Activated CD4-positive, alpha-beta memory T cell treated with anti-CD3 and anti-CD28 coated beads, Interleukin-2, amount 10 ng/mL, durations not matched to agents 7 days and 5 days (primary cell): ENCODE data around the gene PIAS1. TPM values are rescaled to one million over a fixed set of nuclear protein-coding genes. Genes with fewer than 3 reads are reported as not detected.

ENCODE experiments used
- CTCF ChIA-PET: fragments of 350-600 bp; sonication (Branson Sonifier 250); formaldehyde crosslinking; loops from one replicate; lab custom pipeline; 2021; ENCODE audit warnings: antibody characterized with exemption, inconsistent platforms; lab: Charles Lee
- POLR2A ChIA-PET: fragments of 350-600 bp; sonication (Branson Sonifier 250); formaldehyde crosslinking; loops from one replicate; lab custom pipeline; 2021; ENCODE audit warnings: antibody characterized with exemption; lab: Charles Lee
- DNase-seq: peaks from one replicate; pipeline ENCODE4 v3.0.0-alpha.2; 2020
- H3K27ac Mint-ChIP-seq: one replicate; pipeline ENCODE4 v1.8.0; 2021; ENCODE audit warnings: mild to moderate bottlenecking, mixed read lengths
- H3K27me3 Mint-ChIP-seq: one replicate; pipeline ENCODE4 v1.8.0; 2021; ENCODE audit warnings: mixed read lengths
- H3K36me3 Mint-ChIP-seq: one replicate; pipeline ENCODE4 v1.8.0; 2021; ENCODE audit warnings: low read depth, mixed read lengths
- H3K4me1 Mint-ChIP-seq: one replicate; pipeline ENCODE4 v1.8.0; 2021; ENCODE audit warnings: mixed read lengths
- H3K4me3 Mint-ChIP-seq: one replicate; pipeline ENCODE4 v1.8.0; 2021; ENCODE audit warnings: mild to moderate bottlenecking, mixed read lengths
- H3K9me3 Mint-ChIP-seq: one replicate; pipeline ENCODE4 v1.8.0; 2021; ENCODE audit warnings: mixed read lengths
- total RNA-seq, 2 experiments: library from RNA; stranded (reverse); gene quantifications; one replicate each; pipeline ENCODE4 v1.2.3, GENCODE V29; 2021

PIAS1 gene
- total RNA-seq, 2 experiments from 2014 or later: 39.1 to 43.4 TPM

GRCh38 chr15:68083463-68083862, 29.3 kb downstream of the PIAS1 start:
- Mint-ChIP-seq H3K4me3 (no peak overlapping the region), H3K27me3 (no peaks in the 10 kb centered on the region), H3K4me1 (peaks cover 2% of the 10 kb centered on the region), H3K36me3 (peaks cover 8% of the 10 kb centered on the region), H3K9me3 (no peaks in the 10 kb centered on the region), H3K27ac (no peak overlapping the region)
- DNase-seq: no peak
- ChIA-PET POLR2A (interaction anchor here (2.5 kb wide), 1 partner anchor 29 kb away, joined by 10 read pairs; the partner anchor contains the start of gene PIAS1), CTCF (no interaction called here)

- Mint-ChIP-seq H3K4me1 (peaks cover 2% of the 10 kb centered on the region), H3K9me3 (no peaks in the 10 kb centered on the region), H3K36me3 (peaks cover 13% of the 10 kb centered on the region), H3K27me3 (no peaks in the 10 kb centered on the region), H3K4me3 (no peak overlapping the region), H3K27ac (no peak overlapping the region)
- ChIA-PET POLR2A (interaction anchor here (2.5 kb wide), 1 partner anchor 30 kb away, joined by 10 read pairs; the partner anchor contains the start of gene PIAS1), CTCF (interaction anchor here (1.3 kb wide), 1 partner anchor 168 kb away, joined by 3 read pairs; no protein-coding TSS in a partner anchor)
- no peak for DNase-seq
Observed at GRCh38 chr15:68085052-68085451, 30.9 kb downstream of the PIAS1 start.

- DNase-seq: no peak
- H3K4me3 Mint-ChIP-seq: no peak overlapping the region
- H3K27me3 Mint-ChIP-seq: no peaks in the 10 kb centered on the region
- peaks cover 50% of the 10 kb centered on the region for H3K36me3 Mint-ChIP-seq
- no peak overlapping the region for H3K27ac Mint-ChIP-seq
- CTCF ChIA-PET: no interaction called here
- H3K9me3 Mint-ChIP-seq: peaks cover 9% of the 10 kb centered on the region
- POLR2A ChIA-PET: no interaction called here
- no peaks in the 10 kb centered on the region for H3K4me1 Mint-ChIP-seq
Observed at GRCh38 chr15:68091743-68092142, 37.6 kb downstream of the PIAS1 start.

- Mint-ChIP-seq H3K27ac (no peak overlapping the region), H3K9me3 (peaks cover 16% of the 10 kb centered on the region), H3K4me1 (peaks cover 16% of the 10 kb centered on the region), H3K27me3 (no peaks in the 10 kb centered on the region), H3K4me3 (no peak overlapping the region), H3K36me3 (peaks cover 68% of the 10 kb centered on the region)
- CTCF ChIA-PET: no interaction called here
- no peak for DNase-seq
- POLR2A ChIA-PET: interaction anchor here (1.2 kb wide), 1 partner anchor 41 kb away, joined by 3 read pairs; no protein-coding TSS in a partner anchor
Observed at GRCh38 chr15:68096099-68096498, 42.0 kb downstream of the PIAS1 start.

GRCh38 chr15:68097029-68097428, 42.9 kb downstream of the PIAS1 start:
- Mint-ChIP-seq H3K9me3 (peaks cover 16% of the 10 kb centered on the region), H3K4me1 (peaks cover 23% of the 10 kb centered on the region), H3K27me3 (no peaks in the 10 kb centered on the region), H3K36me3 (peaks cover 74% of the 10 kb centered on the region), H3K4me3 (no peak overlapping the region), H3K27ac (no peak overlapping the region)
- no peak for DNase-seq
- POLR2A ChIA-PET: no interaction called here
- CTCF ChIA-PET: no interaction called here

- Mint-ChIP-seq H3K27ac (no peak overlapping the region), H3K4me3 (no peak overlapping the region), H3K4me1 (peaks cover 25% of the 10 kb centered on the region), H3K36me3 (peaks cover 74% of the 10 kb centered on the region), H3K27me3 (no peaks in the 10 kb centered on the region), H3K9me3 (peaks cover 18% of the 10 kb centered on the region)
- POLR2A ChIA-PET: no interaction called here
- no peak for DNase-seq
- CTCF ChIA-PET: no interaction called here
Observed at GRCh38 chr15:68098465-68098864, 44.4 kb downstream of the PIAS1 start.

GRCh38 chr15:68100194-68100593, 46.1 kb downstream of the PIAS1 start:
- H3K36me3 Mint-ChIP-seq: peaks cover 75% of the 10 kb centered on the region

GRCh38 chr15:68103603-68104002, 49.5 kb downstream of the PIAS1 start:
- peaks cover 61% of the 10 kb centered on the region for H3K36me3 Mint-ChIP-seq
- H3K4me3 Mint-ChIP-seq: no peak overlapping the region
- peaks cover 5% of the 10 kb centered on the region for H3K9me3 Mint-ChIP-seq
- no peak for DNase-seq
- no peaks in the 10 kb centered on the region for H3K27me3 Mint-ChIP-seq
- POLR2A ChIA-PET: no interaction called here
- CTCF ChIA-PET: no interaction called here
- peaks cover 24% of the 10 kb centered on the region for H3K4me1 Mint-ChIP-seq
- H3K27ac Mint-ChIP-seq: no peak overlapping the region

More at GRCh38 chr15:68100194-68100593, 46.1 kb downstream of the PIAS1 start:
- ChIA-PET POLR2A (no interaction called here), CTCF (no interaction called here)
- peaks cover 25% of the 10 kb centered on the region for H3K4me1 Mint-ChIP-seq
- peaks cover 18% of the 10 kb centered on the region for H3K9me3 Mint-ChIP-seq
- H3K27me3 Mint-ChIP-seq: no peaks in the 10 kb centered on the region
- H3K27ac Mint-ChIP-seq: no peak overlapping the region
- DNase-seq: no peak
- no peak overlapping the region for H3K4me3 Mint-ChIP-seq

- Mint-ChIP-seq H3K27ac (no peak overlapping the region), H3K36me3 (peaks cover 47% of the 10 kb centered on the region), H3K9me3 (peaks cover 5% of the 10 kb centered on the region), H3K4me3 (no peak overlapping the region), H3K4me1 (peaks cover 3% of the 10 kb centered on the region), H3K27me3 (no peaks in the 10 kb centered on the region)
- ChIA-PET POLR2A (no interaction called here), CTCF (no interaction called here)
- no peak for DNase-seq
Observed at GRCh38 chr15:68106656-68107055, 52.5 kb downstream of the PIAS1 start.

- POLR2A ChIA-PET: no interaction called here
- peaks cover under 1% of the 10 kb centered on the region for H3K4me1 Mint-ChIP-seq
- no peak for DNase-seq
- H3K36me3 Mint-ChIP-seq: peaks cover 44% of the 10 kb centered on the region
- no peak overlapping the region for H3K4me3 Mint-ChIP-seq
- CTCF ChIA-PET: no interaction called here
- no peaks in the 10 kb centered on the region for H3K27me3 Mint-ChIP-seq
- H3K9me3 Mint-ChIP-seq: peaks cover 5% of the 10 kb centered on the region
- H3K27ac Mint-ChIP-seq: no peak overlapping the region
Observed at GRCh38 chr15:68107142-68107541, 53.0 kb downstream of the PIAS1 start.

- H3K4me1 Mint-ChIP-seq: peaks cover 32% of the 10 kb centered on the region
- POLR2A ChIA-PET: interaction anchor here (1.4 kb wide), 1 partner anchor 48 kb away, joined by 3 read pairs; no protein-coding TSS in a partner anchor
- peaks cover 40% of the 10 kb centered on the region for H3K36me3 Mint-ChIP-seq
Observed at GRCh38 chr15:68112706-68113105, 58.6 kb downstream of the PIAS1 start.

GRCh38 chr15:68113273-68113672, 59.2 kb downstream of the PIAS1 start:
- peaks cover 32% of the 10 kb centered on the region for H3K4me1 Mint-ChIP-seq

More at GRCh38 chr15:68112706-68113105, 58.6 kb downstream of the PIAS1 start:
- Mint-ChIP-seq H3K9me3 (peaks cover 4% of the 10 kb centered on the region), H3K27me3 (no peaks in the 10 kb centered on the region), H3K27ac (no peak overlapping the region), H3K4me3 (no peak overlapping the region)
- no peak for DNase-seq
- CTCF ChIA-PET: interaction anchor here (1.0 kb wide), 1 partner anchor 59 kb away, joined by 3 read pairs; the partner anchor contains the start of gene PIAS1

GRCh38 chr15:68113751-68114150, 59.6 kb downstream of the PIAS1 start:
- Mint-ChIP-seq H3K9me3 (peaks cover 8% of the 10 kb centered on the region), H3K4me3 (no peak overlapping the region), H3K4me1 (peaks cover 32% of the 10 kb centered on the region), H3K27me3 (no peaks in the 10 kb centered on the region), H3K36me3 (peaks cover 38% of the 10 kb centered on the region), H3K27ac (no peak overlapping the region)
- no peak for DNase-seq
- CTCF ChIA-PET: no interaction called here
- POLR2A ChIA-PET: interaction anchor here (0.7 to 0.8 kb wide), 3 partner anchors 58 to 60 kb away, joined by 3 to 5 read pairs (median 3); partner anchors contain the start of gene PIAS1

More at GRCh38 chr15:68113273-68113672, 59.2 kb downstream of the PIAS1 start:
- Mint-ChIP-seq H3K4me3 (peak overlapping the region; percentile 18), H3K27ac (no peak overlapping the region), H3K9me3 (peaks cover 4% of the 10 kb centered on the region), H3K36me3 (peaks cover 38% of the 10 kb centered on the region), H3K27me3 (no peaks in the 10 kb centered on the region)
- no peak for DNase-seq
- CTCF ChIA-PET: interaction anchor here (1.0 kb wide), 1 partner anchor 59 kb away, joined by 3 read pairs; the partner anchor contains the start of gene PIAS1
- POLR2A ChIA-PET: interaction anchor here (0.7 to 1.4 kb wide), 2 partner anchors 49 to 59 kb away, joined by 3 read pairs; partner anchors contain the start of gene PIAS1
